DND-41 (cell line): ENCODE measurements around the gene PPP1R3E.
"Not testable (repeated sequence)": the region's sequence is repeated elsewhere in the genome, so short reads cannot be mapped to it uniquely, and the experiment has no call there.

Experiments
- EZH2 ChIP-seq: IDR thresholded peaks from 3 replicates; pipeline ENCODE4 v1.6.1; 2012; ENCODE audit warnings: borderline replicate concordance, low read depth, mild to moderate bottlenecking, moderate library complexity, low read length, inconsistent platforms; ENCODE audit not compliant: severe bottlenecking
- TF ChIP-seq, protein P1 (sequence below): IDR thresholded peaks from 2 replicates; pipeline ENCODE4 v1.5.1; 2012; ENCODE audit warnings: borderline replicate concordance, low read length, moderate library complexity, mild to moderate bottlenecking; ENCODE audit not compliant: poor library complexity, severe bottlenecking; ENCODE audit errors: extremely low read depth

DNA sequence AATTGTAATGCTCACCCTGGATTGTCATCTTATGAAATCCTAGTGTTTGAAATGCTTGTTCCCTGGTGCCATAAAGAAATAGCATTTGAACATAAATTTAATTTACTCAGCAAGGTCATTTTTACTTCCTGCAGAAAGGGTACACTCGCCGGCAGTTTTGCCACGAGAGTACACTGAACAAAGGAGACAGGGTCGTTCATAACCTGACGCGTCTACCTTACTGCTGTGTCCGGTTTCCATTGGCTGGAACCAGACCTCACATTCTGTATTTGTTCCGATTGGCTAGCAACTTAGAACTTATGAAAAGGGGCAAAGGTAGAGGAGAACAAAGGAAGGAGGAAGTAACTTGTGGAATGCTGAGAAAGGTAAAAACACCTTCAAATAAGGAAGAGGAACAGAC, 41.8 kb downstream of the PPP1R3E start:
- TF ChIP-seq, protein P1, sequence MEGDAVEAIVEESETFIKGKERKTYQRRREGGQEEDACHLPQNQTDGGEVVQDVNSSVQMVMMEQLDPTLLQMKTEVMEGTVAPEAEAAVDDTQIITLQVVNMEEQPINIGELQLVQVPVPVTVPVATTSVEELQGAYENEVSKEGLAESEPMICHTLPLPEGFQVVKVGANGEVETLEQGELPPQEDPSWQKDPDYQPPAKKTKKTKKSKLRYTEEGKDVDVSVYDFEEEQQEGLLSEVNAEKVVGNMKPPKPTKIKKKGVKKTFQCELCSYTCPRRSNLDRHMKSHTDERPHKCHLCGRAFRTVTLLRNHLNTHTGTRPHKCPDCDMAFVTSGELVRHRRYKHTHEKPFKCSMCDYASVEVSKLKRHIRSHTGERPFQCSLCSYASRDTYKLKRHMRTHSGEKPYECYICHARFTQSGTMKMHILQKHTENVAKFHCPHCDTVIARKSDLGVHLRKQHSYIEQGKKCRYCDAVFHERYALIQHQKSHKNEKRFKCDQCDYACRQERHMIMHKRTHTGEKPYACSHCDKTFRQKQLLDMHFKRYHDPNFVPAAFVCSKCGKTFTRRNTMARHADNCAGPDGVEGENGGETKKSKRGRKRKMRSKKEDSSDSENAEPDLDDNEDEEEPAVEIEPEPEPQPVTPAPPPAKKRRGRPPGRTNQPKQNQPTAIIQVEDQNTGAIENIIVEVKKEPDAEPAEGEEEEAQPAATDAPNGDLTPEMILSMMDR, result not testable (repeated sequence)
- not testable (repeated sequence) for TF ChIP-seq EZH2
